Stomach (tissue), 4 donors: ENCODE results near the gene SNF8.

Source experiments
- POLR2A ChIP-seq, 4 donors: fragments of 450-650 bp; IDR thresholded peaks; one replicate each; pipeline ENCODE4 v1.6.1; 2016; ENCODE audit warnings: antibody characterized with exemption in 4 of 4, control low read depth in 2 of 4, mild to moderate bottlenecking in 1 of 4, moderate library complexity in 1 of 4
- TF ChIP-seq, protein P1 (sequence below), 7 experiments: fragments of 450-650 bp in 4 of 7; fragments of 200-600 bp in 3 of 7; sonication (generic) in 3 of 7; IDR thresholded peaks; one replicate each; pipeline ENCODE4 v1.5.1; 2016 to 2019; ENCODE audit warnings: antibody characterized with exemption in 7 of 7, control low read depth in 2 of 7, mild to moderate bottlenecking in 1 of 7

DNA sequence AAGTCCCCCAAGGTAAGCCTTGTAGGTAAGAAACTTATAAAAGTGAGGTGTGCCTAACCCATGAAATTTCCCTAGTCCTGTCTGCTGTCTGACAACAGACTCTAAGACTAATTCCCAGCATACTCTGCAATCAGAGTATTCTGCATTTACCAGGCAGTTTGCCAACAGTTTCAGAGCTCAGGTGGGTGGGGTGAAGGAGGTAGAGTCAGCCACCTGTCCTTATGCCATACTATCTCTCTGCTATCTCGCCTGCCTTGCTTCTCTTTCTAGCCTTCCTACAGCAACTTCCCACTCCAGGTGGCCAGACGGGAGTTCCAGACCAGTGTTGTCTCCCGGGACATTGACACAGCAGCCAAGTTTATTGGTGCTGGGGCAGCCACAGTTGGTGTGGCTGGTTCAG lies 49.8 kb downstream of the SNF8 start:
- TF ChIP-seq, protein P1, sequence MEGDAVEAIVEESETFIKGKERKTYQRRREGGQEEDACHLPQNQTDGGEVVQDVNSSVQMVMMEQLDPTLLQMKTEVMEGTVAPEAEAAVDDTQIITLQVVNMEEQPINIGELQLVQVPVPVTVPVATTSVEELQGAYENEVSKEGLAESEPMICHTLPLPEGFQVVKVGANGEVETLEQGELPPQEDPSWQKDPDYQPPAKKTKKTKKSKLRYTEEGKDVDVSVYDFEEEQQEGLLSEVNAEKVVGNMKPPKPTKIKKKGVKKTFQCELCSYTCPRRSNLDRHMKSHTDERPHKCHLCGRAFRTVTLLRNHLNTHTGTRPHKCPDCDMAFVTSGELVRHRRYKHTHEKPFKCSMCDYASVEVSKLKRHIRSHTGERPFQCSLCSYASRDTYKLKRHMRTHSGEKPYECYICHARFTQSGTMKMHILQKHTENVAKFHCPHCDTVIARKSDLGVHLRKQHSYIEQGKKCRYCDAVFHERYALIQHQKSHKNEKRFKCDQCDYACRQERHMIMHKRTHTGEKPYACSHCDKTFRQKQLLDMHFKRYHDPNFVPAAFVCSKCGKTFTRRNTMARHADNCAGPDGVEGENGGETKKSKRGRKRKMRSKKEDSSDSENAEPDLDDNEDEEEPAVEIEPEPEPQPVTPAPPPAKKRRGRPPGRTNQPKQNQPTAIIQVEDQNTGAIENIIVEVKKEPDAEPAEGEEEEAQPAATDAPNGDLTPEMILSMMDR (IDR thresholded peaks at IDR 0.05): no peak
- no peak for TF ChIP-seq POLR2A (IDR thresholded peaks at IDR 0.05)
